ENCODE results near the gene EIF5AL1.
"Not testable (repeated sequence)": the region's sequence is repeated elsewhere in the genome, so short reads cannot be mapped to it uniquely, and the experiment has no call there.

The EIF5AL1 gene

DNA sequence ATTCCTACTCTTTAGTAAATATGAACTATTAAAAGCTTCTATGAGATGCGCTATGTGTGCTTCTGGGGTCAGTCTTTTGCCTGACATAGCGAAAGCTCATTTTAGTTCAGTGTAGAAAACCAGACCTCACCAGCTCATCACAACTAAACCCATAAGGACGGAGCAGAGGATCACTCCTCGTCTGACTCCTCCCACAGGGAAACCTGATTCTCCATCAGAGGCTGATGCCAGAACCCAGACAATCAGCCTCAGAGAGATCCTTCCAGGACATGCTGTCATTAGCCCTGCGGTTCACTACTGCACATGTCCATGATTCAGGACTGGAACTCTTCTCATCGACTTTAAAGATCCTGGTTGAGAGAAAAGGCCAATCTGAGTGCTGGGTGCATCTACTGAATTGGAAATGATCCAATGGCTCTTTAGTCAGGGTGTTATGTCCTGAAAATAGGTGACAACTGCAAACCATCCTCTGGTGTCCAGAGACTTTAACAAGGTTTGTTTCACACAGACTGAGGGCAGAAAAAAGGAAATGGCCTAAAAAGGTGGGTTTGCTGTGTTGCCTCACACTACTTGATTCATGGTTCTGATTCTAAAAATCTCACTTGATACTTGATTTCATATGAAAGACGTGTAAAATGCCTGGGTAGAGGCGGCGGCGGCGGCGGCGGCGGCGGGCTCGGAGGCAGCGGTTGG is at the start of gene EIF5AL1:
TSS of gene EIF5AL1 (plus strand) at position 643 of the 693 bp plus-strand sequence. CDS start 117 bp downstream, outside the sequence.
- not testable (repeated sequence) for DNase-seq (ENCODE audit: low spot score)

DNA sequence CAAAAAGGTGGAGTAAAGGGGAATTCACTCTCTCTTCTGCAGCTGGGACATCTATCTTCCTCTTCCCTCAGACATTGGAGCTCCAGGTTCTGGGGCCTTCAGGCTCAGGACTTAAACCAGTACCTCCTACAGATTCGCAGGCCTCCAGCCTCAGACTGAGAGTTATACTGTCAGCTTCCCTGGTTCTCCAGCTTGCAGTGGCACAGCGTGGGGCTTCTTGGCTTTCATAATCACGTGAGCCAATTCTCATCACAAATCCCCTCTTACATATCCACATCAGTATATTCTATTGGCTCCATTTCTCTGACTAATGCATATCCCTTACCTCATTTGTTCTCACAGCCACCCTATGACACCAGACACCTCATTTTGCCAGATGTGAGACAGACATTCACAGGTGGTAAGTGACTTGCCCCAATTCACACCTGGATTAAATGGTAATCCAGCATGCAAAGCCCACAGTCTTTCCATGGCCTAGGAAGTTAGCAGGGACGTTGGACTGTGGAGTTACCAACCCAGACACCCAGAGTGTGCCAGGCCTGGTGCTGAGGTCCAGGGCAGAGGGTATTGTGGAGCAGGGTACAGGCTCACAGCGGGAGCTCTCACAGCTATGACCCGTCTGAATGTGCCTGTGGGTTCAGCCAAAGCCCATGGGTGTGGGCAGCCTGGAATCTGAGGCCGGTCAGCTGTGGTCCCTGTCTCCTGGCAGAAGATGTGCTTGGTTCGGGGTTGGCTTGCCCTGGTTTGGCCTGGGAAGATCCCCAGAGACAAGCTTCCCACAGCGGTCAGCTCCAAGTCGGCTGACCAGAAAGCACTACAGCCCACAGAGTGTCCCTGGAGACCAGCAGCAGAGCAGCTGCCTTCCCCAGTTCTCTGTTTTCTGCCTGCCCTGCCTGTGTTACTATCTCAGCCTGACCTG is 48.5 kb upstream of the EIF5AL1 start:
- no peak for DNase-seq (ENCODE audit: low spot score)

- DNase-seq (ENCODE audit: low spot score), result no peak
These were observed 47.0 kb upstream of the EIF5AL1 start for GRCh38 chr10:79465341-79465740.

DNA sequence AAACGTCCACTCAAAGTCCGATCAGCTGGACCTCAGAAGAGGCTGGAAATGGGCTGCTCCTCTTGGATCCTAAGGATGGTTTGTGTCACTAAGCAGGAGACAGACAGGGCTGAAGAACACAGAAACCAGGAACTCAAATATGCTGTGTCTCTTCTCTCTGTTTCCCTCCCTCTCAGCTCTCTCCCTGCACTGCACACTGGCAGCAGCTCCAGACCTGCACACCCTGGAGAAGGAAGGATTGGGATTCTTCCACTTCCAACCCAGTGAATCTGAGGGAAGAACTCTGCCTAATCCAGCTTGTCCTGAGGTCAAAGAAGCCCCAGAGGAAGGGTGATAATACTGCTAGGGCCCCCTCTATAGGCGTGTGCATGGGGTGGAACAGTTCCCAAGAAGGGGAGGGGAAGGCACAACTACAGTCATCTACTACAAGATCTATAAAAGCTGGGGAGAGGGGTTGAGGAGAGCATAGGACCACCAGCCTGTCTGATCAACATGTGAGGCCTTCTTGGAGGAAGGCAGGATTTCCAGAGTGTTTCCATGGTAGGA is 44.2 kb upstream of the EIF5AL1 start:
- DNase-seq (ENCODE audit: low spot score), result no peak

DNA sequence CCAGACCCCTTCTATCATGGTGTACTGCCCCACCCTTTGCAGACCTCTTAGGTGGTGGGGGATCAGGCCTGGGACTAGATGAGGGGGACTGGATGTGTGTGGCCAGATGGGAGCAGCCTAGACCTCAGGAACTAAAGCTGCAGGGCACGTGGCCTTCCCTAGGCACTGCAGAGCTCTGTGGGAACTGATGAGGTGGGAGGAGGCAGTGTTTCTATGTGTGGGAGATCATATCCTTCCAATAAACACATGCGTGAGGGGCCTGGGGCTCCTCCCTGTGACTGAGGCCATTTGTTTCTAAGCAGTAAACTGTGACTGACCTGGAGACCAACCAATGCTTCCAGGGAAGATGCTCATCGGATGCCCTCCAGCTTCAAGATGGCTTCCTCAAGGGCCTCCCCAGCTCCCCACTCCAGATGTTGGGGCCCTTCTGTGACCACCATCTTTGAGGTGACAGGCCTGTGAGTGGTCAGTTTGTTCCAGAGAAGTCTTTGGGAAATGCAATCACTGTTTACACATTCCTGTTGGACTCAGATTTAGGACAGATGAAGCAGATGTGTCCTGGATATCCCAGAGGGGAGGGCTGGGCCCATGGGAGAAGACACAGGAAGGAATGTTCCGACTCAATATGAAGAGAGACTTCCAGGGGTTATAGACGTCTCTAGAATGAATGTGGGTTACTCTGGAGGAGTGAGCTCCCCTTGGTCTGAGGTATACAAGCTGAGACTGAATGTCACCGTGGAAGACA is 43.3 kb upstream of the EIF5AL1 start:
- DNase-seq (ENCODE audit: low spot score), result no peak

GRCh38 chr10:79470096-79470495 is 42.2 kb upstream of the EIF5AL1 start:
- DNase-seq (ENCODE audit: low spot score), result no peak

GRCh38 chr10:79471776-79472175 is 40.6 kb upstream of the EIF5AL1 start:
- no peak for DNase-seq (ENCODE audit: low spot score)

- DNase-seq (ENCODE audit: low spot score), result no peak
These were observed 39.9 kb upstream of the EIF5AL1 start for GRCh38 chr10:79472449-79472848.

GRCh38 chr10:79472951-79473350 is 39.4 kb upstream of the EIF5AL1 start:
- DNase-seq (ENCODE audit: low spot score), result no peak

GRCh38 chr10:79473496-79474095 is 38.7 kb upstream of the EIF5AL1 start:
- no peak for DNase-seq (ENCODE audit: low spot score)

- DNase-seq (ENCODE audit: low spot score), result no peak
These were observed 37.1 kb upstream of the EIF5AL1 start for GRCh38 chr10:79475119-79475653.

GRCh38 chr10:79475877-79476276 is 36.5 kb upstream of the EIF5AL1 start:
- no peak for DNase-seq (ENCODE audit: low spot score)

DNA sequence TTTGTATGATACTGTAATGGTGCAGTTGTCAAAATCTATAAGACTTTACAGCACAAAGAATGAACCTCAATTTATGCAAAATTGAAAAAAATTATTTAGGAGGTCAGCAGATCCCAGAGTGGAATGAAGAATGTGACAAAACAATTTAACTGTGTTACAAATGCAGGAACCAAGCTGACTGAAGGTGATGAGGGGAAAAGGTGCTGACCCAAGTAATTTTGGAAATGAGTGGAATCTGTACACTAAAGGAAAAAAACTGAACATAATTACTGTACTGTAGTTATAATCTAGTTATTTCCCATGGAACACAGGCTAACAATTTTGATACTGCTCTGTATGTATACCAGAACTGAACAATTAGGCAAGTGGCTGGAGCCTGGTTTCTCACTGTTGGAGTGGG is 35.7 kb upstream of the EIF5AL1 start:
- no peak for DNase-seq (ENCODE audit: low spot score)

GRCh38 chr10:79477456-79477855 is 34.9 kb upstream of the EIF5AL1 start:
- DNase-seq (ENCODE audit: low spot score), result no peak

DNA sequence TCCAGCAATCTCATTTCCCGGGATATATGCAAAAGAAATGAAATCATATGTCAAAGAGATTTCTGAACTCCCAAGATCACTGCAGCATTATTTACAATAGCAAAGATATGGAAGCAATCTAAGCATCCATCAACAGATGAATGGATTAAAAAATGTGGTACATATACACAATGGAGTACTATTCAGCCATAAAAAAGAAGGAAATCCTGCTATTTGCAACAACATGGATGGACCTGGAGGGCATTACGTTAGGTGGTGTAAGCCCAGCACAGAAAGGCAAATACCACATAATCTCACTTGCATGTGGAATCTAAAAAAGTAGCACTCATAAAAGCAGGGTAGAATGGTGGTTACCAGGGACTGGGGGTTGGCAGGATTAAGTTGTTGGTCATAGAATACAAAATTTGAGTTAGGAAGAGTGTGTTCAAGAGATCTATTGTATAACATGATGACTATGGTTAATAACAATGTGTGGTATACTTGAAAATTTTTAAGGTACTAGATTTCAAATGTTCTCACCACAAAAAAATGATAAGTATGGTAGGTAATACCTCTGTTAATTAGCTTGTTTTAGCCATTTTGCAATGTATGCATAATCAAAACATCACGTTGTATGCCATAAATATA is 32.9 kb upstream of the EIF5AL1 start:
- no peak for DNase-seq (ENCODE audit: low spot score)

DNA sequence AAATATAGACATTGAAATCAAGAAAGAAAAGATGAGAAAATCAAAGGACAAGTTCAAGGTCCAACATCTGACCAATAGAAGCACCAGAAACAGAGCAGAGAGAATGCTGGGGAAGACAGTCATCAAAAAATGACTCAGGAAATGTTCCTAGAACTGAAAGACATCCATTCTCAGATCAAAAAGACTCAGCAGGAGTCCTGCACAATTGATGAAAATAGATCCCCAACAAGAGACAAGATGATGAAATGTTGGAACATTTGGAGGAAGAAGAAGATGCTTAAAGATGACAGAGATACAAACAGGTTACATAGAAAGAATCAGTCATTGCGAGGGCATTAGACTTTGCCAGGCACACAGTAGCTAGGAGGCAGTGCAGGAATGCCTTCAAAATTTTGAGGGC is 30.0 kb upstream of the EIF5AL1 start:
- DNase-seq (ENCODE audit: low spot score), result no peak

DNA sequence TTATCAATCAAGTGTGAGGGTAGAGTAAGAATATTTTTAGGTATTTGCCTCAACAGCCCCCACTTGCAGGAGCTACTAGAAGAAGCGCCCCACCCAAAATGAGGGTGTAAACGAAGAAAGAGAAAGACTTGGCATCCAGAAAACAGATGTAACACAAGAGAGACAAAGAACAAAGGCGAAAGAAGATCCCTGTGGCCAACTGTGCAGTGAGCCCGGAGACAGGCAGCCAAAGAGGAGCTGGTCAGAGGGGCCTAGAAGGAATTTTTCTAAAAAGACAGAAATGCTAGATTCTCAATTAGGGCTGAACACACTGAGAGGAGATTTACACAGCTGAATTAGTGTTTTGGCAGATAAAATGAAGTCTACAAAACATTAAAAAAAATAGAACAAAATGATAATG is 29.6 kb upstream of the EIF5AL1 start:
- DNase-seq (ENCODE audit: low spot score), result no peak

GRCh38 chr10:79483299-79483698 is 29.0 kb upstream of the EIF5AL1 start:
- no peak for DNase-seq (ENCODE audit: low spot score)

GRCh38 chr10:79483948-79484347 is 28.4 kb upstream of the EIF5AL1 start:
- DNase-seq (ENCODE audit: low spot score), result no peak

GRCh38 chr10:79484476-79484875 is 27.9 kb upstream of the EIF5AL1 start:
- no peak for DNase-seq (ENCODE audit: low spot score)

All from LoVo (cell line).